ENCODE results near the gene LAMTOR4.

The LAMTOR4 gene

DNA sequence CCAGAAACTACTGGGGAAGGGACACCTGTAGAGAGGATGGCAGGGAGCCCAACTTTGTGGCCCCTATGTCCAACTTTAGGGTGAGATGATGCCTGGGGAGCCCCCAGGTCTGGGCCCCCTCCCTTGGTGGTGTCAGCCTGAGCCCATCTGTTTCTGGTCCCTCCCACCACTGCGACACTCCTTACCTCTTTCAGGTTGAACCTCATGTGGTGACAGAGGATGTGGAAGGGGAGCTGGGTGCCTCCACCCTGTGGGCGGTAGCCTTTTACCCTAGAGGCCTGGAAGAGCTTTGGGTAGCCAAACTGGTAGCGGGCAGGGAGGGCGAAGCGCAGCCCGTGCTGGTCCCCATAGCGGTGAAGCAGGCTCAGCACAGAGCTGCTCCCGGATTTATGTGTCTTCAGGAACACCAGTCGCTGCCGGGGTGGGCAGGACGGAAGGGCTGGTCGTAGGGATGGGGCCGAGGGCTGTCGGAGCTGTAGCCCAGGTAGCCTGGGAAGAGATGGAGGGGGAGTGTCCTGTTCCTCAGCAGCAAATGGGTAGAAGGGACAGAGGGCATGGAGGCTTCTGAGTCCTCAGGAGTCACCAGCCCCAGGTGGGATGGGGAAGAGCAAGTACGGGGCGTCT, 17.7 kb downstream of the LAMTOR4 start:
- peaks cover 20% of the 10 kb centered on the region for H3K27me3 ChIP-seq (ENCODE audit: insufficient read depth, poor library complexity, severe bottlenecking)
- TF ChIP-seq, protein P1, sequence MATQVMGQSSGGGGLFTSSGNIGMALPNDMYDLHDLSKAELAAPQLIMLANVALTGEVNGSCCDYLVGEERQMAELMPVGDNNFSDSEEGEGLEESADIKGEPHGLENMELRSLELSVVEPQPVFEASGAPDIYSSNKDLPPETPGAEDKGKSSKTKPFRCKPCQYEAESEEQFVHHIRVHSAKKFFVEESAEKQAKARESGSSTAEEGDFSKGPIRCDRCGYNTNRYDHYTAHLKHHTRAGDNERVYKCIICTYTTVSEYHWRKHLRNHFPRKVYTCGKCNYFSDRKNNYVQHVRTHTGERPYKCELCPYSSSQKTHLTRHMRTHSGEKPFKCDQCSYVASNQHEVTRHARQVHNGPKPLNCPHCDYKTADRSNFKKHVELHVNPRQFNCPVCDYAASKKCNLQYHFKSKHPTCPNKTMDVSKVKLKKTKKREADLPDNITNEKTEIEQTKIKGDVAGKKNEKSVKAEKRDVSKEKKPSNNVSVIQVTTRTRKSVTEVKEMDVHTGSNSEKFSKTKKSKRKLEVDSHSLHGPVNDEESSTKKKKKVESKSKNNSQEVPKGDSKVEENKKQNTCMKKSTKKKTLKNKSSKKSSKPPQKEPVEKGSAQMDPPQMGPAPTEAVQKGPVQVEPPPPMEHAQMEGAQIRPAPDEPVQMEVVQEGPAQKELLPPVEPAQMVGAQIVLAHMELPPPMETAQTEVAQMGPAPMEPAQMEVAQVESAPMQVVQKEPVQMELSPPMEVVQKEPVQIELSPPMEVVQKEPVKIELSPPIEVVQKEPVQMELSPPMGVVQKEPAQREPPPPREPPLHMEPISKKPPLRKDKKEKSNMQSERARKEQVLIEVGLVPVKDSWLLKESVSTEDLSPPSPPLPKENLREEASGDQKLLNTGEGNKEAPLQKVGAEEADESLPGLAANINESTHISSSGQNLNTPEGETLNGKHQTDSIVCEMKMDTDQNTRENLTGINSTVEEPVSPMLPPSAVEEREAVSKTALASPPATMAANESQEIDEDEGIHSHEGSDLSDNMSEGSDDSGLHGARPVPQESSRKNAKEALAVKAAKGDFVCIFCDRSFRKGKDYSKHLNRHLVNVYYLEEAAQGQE (IDR thresholded peaks at IDR 0.05; ENCODE audit: insufficient replicate concordance, low read depth): no peak
- TF ChIP-seq GABPA (IDR thresholded peaks at IDR 0.05; ENCODE audit: low read depth) (no peak), POLR2AphosphoS5 (IDR thresholded peaks at IDR 0.05; ENCODE audit: low read depth) (no peak), SPI1 (IDR thresholded peaks at IDR 0.05; ENCODE audit: borderline replicate concordance, low read depth) (no peak)
- TF ChIP-seq, protein P2, sequence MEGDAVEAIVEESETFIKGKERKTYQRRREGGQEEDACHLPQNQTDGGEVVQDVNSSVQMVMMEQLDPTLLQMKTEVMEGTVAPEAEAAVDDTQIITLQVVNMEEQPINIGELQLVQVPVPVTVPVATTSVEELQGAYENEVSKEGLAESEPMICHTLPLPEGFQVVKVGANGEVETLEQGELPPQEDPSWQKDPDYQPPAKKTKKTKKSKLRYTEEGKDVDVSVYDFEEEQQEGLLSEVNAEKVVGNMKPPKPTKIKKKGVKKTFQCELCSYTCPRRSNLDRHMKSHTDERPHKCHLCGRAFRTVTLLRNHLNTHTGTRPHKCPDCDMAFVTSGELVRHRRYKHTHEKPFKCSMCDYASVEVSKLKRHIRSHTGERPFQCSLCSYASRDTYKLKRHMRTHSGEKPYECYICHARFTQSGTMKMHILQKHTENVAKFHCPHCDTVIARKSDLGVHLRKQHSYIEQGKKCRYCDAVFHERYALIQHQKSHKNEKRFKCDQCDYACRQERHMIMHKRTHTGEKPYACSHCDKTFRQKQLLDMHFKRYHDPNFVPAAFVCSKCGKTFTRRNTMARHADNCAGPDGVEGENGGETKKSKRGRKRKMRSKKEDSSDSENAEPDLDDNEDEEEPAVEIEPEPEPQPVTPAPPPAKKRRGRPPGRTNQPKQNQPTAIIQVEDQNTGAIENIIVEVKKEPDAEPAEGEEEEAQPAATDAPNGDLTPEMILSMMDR (IDR thresholded peaks at IDR 0.05; ENCODE audit: insufficient read depth, low read length): no peak
- no peak overlapping the region for H3K27ac ChIP-seq (replicated peaks)
- no peak for DNase-seq (ENCODE audit: low read depth in 1 of 2, low spot score in 1 of 2)
- no peak overlapping the region for H3K4me3 ChIP-seq (replicated peaks; ENCODE audit: insufficient read depth, low read length)

DNA sequence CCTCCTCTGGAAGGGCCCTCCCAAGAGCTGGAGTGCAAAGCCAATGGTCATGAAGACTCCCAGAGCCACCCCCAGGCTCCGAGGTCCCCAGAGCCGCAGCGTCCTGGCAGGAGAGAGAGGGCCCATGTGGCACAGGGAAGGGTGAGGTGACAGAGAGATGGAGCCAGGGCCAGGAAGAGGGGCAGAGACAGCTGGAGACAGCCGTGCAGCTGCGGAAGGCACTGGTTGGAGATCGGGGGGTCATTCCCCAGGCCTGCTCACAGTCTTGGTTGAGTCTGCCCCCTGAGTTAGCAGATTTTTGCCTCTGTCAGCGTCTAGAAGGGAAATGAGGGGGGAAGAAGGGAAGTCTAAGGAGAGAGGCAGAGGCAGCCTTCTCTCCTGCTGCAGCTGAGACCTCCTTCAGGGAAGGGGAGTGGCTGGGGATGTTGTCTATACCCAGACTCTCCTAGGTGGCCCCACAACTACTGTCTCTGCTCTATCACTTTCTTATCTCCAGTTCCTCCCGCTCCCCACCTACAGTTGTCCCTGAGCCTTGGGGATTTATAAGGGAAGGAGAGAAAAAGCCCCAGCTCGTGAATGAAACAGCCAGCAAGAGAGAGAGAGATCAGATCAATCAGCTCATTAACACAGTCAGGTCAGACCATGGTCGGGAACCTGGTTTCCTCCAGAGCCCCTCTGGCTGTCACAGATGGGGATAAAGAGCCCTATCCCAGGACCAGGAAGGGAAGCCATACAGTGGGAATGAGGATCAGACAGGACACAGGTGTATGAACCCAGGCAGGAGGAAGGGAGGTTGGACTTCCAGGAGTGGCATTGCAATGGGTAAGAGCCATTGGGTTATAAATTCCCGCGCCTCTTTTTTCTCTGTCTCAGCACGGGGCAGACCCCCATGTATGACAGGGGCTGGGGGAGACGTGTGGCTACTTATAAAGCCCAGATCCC, 18.5 kb downstream of the LAMTOR4 start:
- Histone ChIP-seq H3K27ac (replicated peaks) (no peak overlapping the region), H3K4me3 (replicated peaks; ENCODE audit: insufficient read depth, low read length) (no peak overlapping the region), H3K27me3 (ENCODE audit: insufficient read depth, poor library complexity, severe bottlenecking) (peaks cover 24% of the 10 kb centered on the region)
- TF ChIP-seq POLR2AphosphoS5 (IDR thresholded peaks at IDR 0.05; ENCODE audit: low read depth) (no peak), SPI1 (IDR thresholded peaks at IDR 0.05; ENCODE audit: borderline replicate concordance, low read depth) (no peak), GABPA (IDR thresholded peaks at IDR 0.05; ENCODE audit: low read depth) (no peak)
- TF ChIP-seq, protein P2 (IDR thresholded peaks at IDR 0.05; ENCODE audit: insufficient read depth, low read length): no peak
- TF ChIP-seq, protein P1 (IDR thresholded peaks at IDR 0.05; ENCODE audit: insufficient replicate concordance, low read depth): no peak
- DNase-seq (ENCODE audit: low read depth in 1 of 2, low spot score in 1 of 2): no peak

DNA sequence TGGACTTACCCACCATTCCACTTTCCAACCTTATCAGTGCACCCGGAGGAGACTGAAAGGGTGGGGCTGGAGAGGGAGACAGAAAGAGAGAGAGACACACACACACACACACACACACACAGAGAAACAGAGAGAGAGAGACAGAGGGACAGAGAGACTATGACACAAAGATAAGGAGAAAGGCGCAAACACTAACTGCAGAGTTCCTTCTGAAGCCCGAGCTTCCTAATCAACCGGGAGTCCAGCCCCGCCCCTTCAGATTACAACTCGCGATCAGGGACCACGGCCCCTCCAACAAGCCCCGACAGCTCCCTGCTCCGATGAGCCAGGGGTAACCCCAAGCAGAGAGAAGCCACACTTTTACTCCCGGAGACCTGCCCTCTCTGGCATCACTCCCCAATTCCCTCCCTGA, 19.2 kb downstream of the LAMTOR4 start:
- Histone ChIP-seq H3K27ac (replicated peaks) (no peak overlapping the region), H3K27me3 (ENCODE audit: insufficient read depth, poor library complexity, severe bottlenecking) (peaks cover 25% of the 10 kb centered on the region), H3K4me3 (replicated peaks; ENCODE audit: insufficient read depth, low read length) (no peak overlapping the region)
- no peak for DNase-seq (ENCODE audit: low read depth in 1 of 2, low spot score in 1 of 2)
- TF ChIP-seq, protein P1 (IDR thresholded peaks at IDR 0.05; ENCODE audit: insufficient replicate concordance, low read depth): no peak
- TF ChIP-seq, protein P2 (IDR thresholded peaks at IDR 0.05; ENCODE audit: insufficient read depth, low read length): no peak
- TF ChIP-seq SPI1 (IDR thresholded peaks at IDR 0.05; ENCODE audit: borderline replicate concordance, low read depth) (no peak), POLR2AphosphoS5 (IDR thresholded peaks at IDR 0.05; ENCODE audit: low read depth) (no peak), GABPA (IDR thresholded peaks at IDR 0.05; ENCODE audit: low read depth) (no peak)

All from HL-60 (cell line).